ENCODE results near the gene CECR2.

Gene CECR2

GRCh38 chr22:17601031-17601430, 231.8 kb downstream of the CECR2 start:
- TF ChIP-seq POLR2AphosphoS5 (IDR thresholded peaks at IDR 0.05; ENCODE audit: low read depth), result no peak
- TF ChIP-seq SPI1 (IDR thresholded peaks at IDR 0.05; ENCODE audit: borderline replicate concordance, low read depth), result no peak
- no peak for TF ChIP-seq REST (IDR thresholded peaks at IDR 0.05; ENCODE audit: insufficient replicate concordance, low read depth)
- no peak for TF ChIP-seq GABPA (IDR thresholded peaks at IDR 0.05; ENCODE audit: low read depth)
- no peak for TF ChIP-seq CTCF (IDR thresholded peaks at IDR 0.05; ENCODE audit: insufficient read depth, low read length)
- H3K4me3 ChIP-seq (replicated peaks; ENCODE audit: insufficient read depth, low read length), result no peak overlapping the region
- DNase-seq (ENCODE audit: low read depth in 1 of 2, low spot score in 1 of 2), result no peak

DNA sequence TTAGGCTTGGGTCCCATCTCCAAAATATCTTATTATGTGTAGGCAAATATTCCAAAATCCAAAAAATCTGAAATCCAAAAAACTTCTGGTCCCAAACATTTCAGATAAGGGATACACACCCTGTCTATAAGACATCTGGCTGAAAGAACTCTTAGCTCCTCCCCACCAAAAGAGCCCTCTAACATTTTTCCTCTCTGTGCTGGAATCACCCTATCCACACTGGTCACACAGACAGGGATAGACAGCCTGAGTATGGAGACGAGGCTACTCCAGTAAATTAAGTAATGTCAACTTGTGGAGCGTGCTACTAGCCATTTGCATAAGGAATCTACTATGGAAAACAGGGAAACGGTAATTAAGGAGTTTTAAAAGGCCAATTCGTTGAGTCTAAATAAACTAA, 234.4 kb downstream of the CECR2 start:
- no peak for TF ChIP-seq POLR2AphosphoS5 (IDR thresholded peaks at IDR 0.05; ENCODE audit: low read depth)
- TF ChIP-seq REST (IDR thresholded peaks at IDR 0.05; ENCODE audit: insufficient replicate concordance, low read depth), result no peak

More at GRCh38 chr22:17601031-17601430, 231.8 kb downstream of the CECR2 start:
- H3K27ac ChIP-seq (replicated peaks), result no peak overlapping the region
- no peaks in the 10 kb centered on the region for H3K27me3 ChIP-seq (ENCODE audit: insufficient read depth, poor library complexity, severe bottlenecking)

DNA sequence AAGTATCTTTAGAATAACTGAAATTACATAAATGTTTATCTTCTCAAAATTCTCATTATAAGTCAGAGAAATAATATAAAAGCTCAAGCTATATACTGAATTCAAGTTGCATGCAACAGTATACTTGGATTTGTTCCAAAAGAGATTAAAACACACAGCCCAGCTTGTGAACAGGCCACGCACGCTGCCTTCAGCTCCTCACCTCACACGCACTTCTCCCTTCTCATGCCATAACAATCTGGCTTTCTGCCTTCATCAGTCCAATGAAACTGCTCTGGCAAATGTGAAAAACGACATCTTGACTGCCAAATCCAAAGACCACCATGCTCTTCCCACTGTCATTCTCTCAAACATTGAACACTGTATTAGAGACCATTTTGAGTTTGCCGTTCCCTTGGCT, 237.2 kb downstream of the CECR2 start:
- no peak for DNase-seq (ENCODE audit: low read depth in 1 of 2, low spot score in 1 of 2)
- TF ChIP-seq REST (IDR thresholded peaks at IDR 0.05; ENCODE audit: insufficient replicate concordance, low read depth) (no peak), SPI1 (IDR thresholded peaks at IDR 0.05; ENCODE audit: borderline replicate concordance, low read depth) (no peak), POLR2AphosphoS5 (IDR thresholded peaks at IDR 0.05; ENCODE audit: low read depth) (no peak), CTCF (IDR thresholded peaks at IDR 0.05; ENCODE audit: insufficient read depth, low read length) (no peak)
- no peak overlapping the region for H3K4me3 ChIP-seq (replicated peaks; ENCODE audit: insufficient read depth, low read length)

More for the DNA sequence above, 234.4 kb downstream of the CECR2 start:
- Histone ChIP-seq H3K4me3 (replicated peaks; ENCODE audit: insufficient read depth, low read length) (no peak overlapping the region), H3K27ac (replicated peaks) (no peak overlapping the region), H3K27me3 (ENCODE audit: insufficient read depth, poor library complexity, severe bottlenecking) (no peaks in the 10 kb centered on the region)
- no peak for DNase-seq (ENCODE audit: low read depth in 1 of 2, low spot score in 1 of 2)

More for the DNA sequence above, 237.2 kb downstream of the CECR2 start:
- H3K27ac ChIP-seq (replicated peaks), result no peak overlapping the region
- no peaks in the 10 kb centered on the region for H3K27me3 ChIP-seq (ENCODE audit: insufficient read depth, poor library complexity, severe bottlenecking)
